H1 (cell line): ENCODE measurements around the gene HMGB1. TPM values are rescaled to one million over a fixed set of nuclear protein-coding genes. Genes with fewer than 3 reads are reported as not detected.

Source experiments
- CTCF ChIA-PET: fragments of 300-600 bp; sonication (Branson Sonifier 250); formaldehyde crosslinking; loops from one replicate; lab custom pipeline; 2021; ENCODE audit not compliant: partially characterized antibody; lab: Charles Lee
- POLR2A ChIA-PET: fragments of 300-600 bp; sonication (Branson Sonifier 250); formaldehyde crosslinking; loops from one replicate; lab custom pipeline; 2021; ENCODE audit warnings: inconsistent platforms; ENCODE audit not compliant: partially characterized antibody; lab: Charles Lee
- DNase-seq, 2 experiments: peaks; one replicate each; pipeline versions ENCODE4 v3.0.0 to v3.0.0-alpha.2; 2010 to 2022; ENCODE audit warnings: low spot score in 2 of 2, low read depth in 1 of 2, mixed read lengths in 1 of 2
- FAIRE-seq: peaks from 2 replicates; lab custom pipeline; 2011; peaks lifted over from hg19 to GRCh38; lab: Jason Lieb, UNC
- H2AFZ ChIP-seq: 2 replicates; pipeline ENCODE4 v1.8.1; 2012; ENCODE audit warnings: low read length, inconsistent platforms
- H2AK5ac ChIP-seq: 2 replicates; pipeline ENCODE4 v1.6.1; 2013; ENCODE audit warnings: low read depth, low read length
- H2BK120ac ChIP-seq: replicated peaks from 2 replicates; pipeline ENCODE3; 2013; ENCODE audit warnings: low read depth, low read length, inconsistent platforms
- H2BK12ac ChIP-seq: 2 replicates; pipeline ENCODE4 v1.6.1; 2013; ENCODE audit warnings: low read depth, low read length
- H2BK15ac ChIP-seq: 2 replicates; pipeline ENCODE4 v1.6.1; 2013; ENCODE audit warnings: low read length
- H2BK20ac ChIP-seq: 2 replicates; pipeline ENCODE4 v1.6.1; 2013; ENCODE audit warnings: low read length
- H2BK5ac ChIP-seq: 2 replicates; pipeline ENCODE4 v1.6.1; 2013; ENCODE audit warnings: low read depth, low read length
- H3K14ac ChIP-seq: 2 replicates; pipeline ENCODE4 v1.6.1; 2013; ENCODE audit warnings: inconsistent platforms; ENCODE audit not compliant: insufficient read length
- H3K18ac ChIP-seq: 2 replicates; pipeline ENCODE4 v1.6.1; 2013; ENCODE audit warnings: low read length; ENCODE audit errors: extremely low read depth
- H3K23ac ChIP-seq: 2 replicates; pipeline ENCODE4 v1.6.1; 2013; ENCODE audit warnings: inconsistent platforms; ENCODE audit not compliant: insufficient read length
- H3K23me2 ChIP-seq: 2 replicates; pipeline ENCODE4 v1.6.1; 2013; ENCODE audit warnings: low read depth, low read length
- H3K27ac ChIP-seq: 2 replicates; pipeline ENCODE4 v1.6.1; 2011; ENCODE audit warnings: low read depth, low read length, inconsistent platforms
- H3K27me3 ChIP-seq, 4 experiments: replicated peaks in 1 of 4; 1 replicate in 1 of 4; 2 replicates in 3 of 4; pipeline versions ENCODE4 v1.6.1 to v1.8.1; 2011 to 2013; ENCODE audit warnings: low read length in 3 of 4, mild to moderate bottlenecking in 3 of 4, inconsistent platforms in 2 of 4, mixed read lengths in 2 of 4, moderate library complexity in 1 of 4; ENCODE audit not compliant: control insufficient read depth in 3 of 4, insufficient read depth in 3 of 4; ENCODE audit errors: extremely low read depth in 1 of 4
- H3K36me3 ChIP-seq, 4 experiments: 2 replicates each; pipeline versions ENCODE4 v1.6.1 to v1.8.1; 2011 to 2013; ENCODE audit warnings: mild to moderate bottlenecking in 4 of 4, low read length in 3 of 4, moderate library complexity in 2 of 4, control low read depth in 1 of 4, inconsistent platforms in 1 of 4; ENCODE audit not compliant: insufficient read depth in 4 of 4, control insufficient read depth in 2 of 4
- H3K4ac ChIP-seq: replicated peaks from 2 replicates; pipeline ENCODE3; 2013; ENCODE audit warnings: low read length, low read depth, mixed read lengths, inconsistent platforms; ENCODE audit not compliant: insufficient read length
- H3K4me1 ChIP-seq, 4 experiments: replicated peaks in 1 of 4; 1 replicate in 1 of 4; 2 replicates in 3 of 4; pipeline versions ENCODE4 v1.6.1 to v1.8.1; 2011 to 2013; ENCODE audit warnings: low read length in 3 of 4, inconsistent platforms in 2 of 4, mixed read lengths in 1 of 4; ENCODE audit not compliant: insufficient read depth in 4 of 4, control insufficient read depth in 3 of 4
- H3K4me2 ChIP-seq, 2 experiments: 2 replicates each; pipeline versions ENCODE4 v1.6.1 to v1.8.1; 2011 to 2013; ENCODE audit warnings: low read depth in 2 of 2, low read length in 2 of 2, control low read depth in 1 of 2, inconsistent platforms in 1 of 2, mild to moderate bottlenecking in 1 of 2; ENCODE audit not compliant: insufficient read depth in 1 of 2
- H3K4me3 ChIP-seq, 4 experiments: fragments of 200-600, 300-600 bp in 1 of 4; sonication (generic), shearing (Covaris generic), sonication (Bioruptor Twin) in 1 of 4; 2 replicates each; pipeline versions ENCODE4 v1.5.1 to v1.8.1; 2011 to 2016; ENCODE audit warnings: low read length in 4 of 4, low read depth in 3 of 4, control low read depth in 2 of 4, inconsistent platforms in 2 of 4, mild to moderate bottlenecking in 2 of 4, mixed read lengths in 1 of 4, moderate library complexity in 1 of 4; ENCODE audit not compliant: insufficient read depth in 2 of 4; ENCODE audit errors: extremely low read depth in 1 of 4
- H3K56ac ChIP-seq: replicated peaks from 2 replicates; pipeline ENCODE3; 2013; ENCODE audit warnings: low read depth, mild to moderate bottlenecking, mixed read lengths, low read length, inconsistent platforms; ENCODE audit not compliant: insufficient read length
- H3K79me1 ChIP-seq: 2 replicates; pipeline ENCODE4 v1.6.1; 2013; ENCODE audit warnings: low read depth, low read length, control low read depth
- H3K79me2 ChIP-seq, 2 experiments: 2 replicates each; pipeline versions ENCODE4 v1.6.1 to v1.8.1; 2012 to 2013; ENCODE audit warnings: low read length in 2 of 2, mild to moderate bottlenecking in 2 of 2, inconsistent platforms in 1 of 2; ENCODE audit not compliant: insufficient read depth in 2 of 2, control insufficient read depth in 1 of 2
- H3K9ac ChIP-seq, 4 experiments: replicated peaks in 1 of 4; 1 replicate in 1 of 4; 2 replicates in 3 of 4; pipeline versions ENCODE4 v1.6.1 to v1.8.1; 2011 to 2013; ENCODE audit warnings: low read depth in 3 of 4, low read length in 3 of 4, control low read depth in 2 of 4, mild to moderate bottlenecking in 2 of 4, moderate library complexity in 2 of 4, inconsistent platforms in 1 of 4; ENCODE audit errors: extremely low read depth in 1 of 4
- H3K9me3 ChIP-seq, 2 experiments: 2 replicates each; pipeline versions ENCODE4 v1.6.1 to v1.8.1; 2012 to 2013; ENCODE audit warnings: mild to moderate bottlenecking in 2 of 2, moderate library complexity in 2 of 2, control low read depth in 1 of 2, inconsistent platforms in 1 of 2, low read depth in 1 of 2, low read length in 1 of 2, mixed read lengths in 1 of 2; ENCODE audit not compliant: insufficient read depth in 2 of 2
- H4K20me1 ChIP-seq, 2 experiments: replicated peaks in 1 of 2; 2 replicates each; pipeline versions ENCODE3 to v1.8.1; 2011 to 2013; ENCODE audit warnings: inconsistent platforms in 2 of 2, low read length in 2 of 2, mild to moderate bottlenecking in 1 of 2; ENCODE audit not compliant: insufficient read depth in 2 of 2, control insufficient read depth in 1 of 2
- H4K5ac ChIP-seq: 2 replicates; pipeline ENCODE4 v1.6.1; 2013; ENCODE audit warnings: low read length, low read depth, mixed read lengths, inconsistent platforms; ENCODE audit not compliant: insufficient read length
- H4K8ac ChIP-seq: 2 replicates; pipeline ENCODE4 v1.8.0; 2013; ENCODE audit warnings: mild to moderate bottlenecking, moderate library complexity, low read length, inconsistent platforms; ENCODE audit not compliant: insufficient read depth; ENCODE audit errors: extremely low read depth
- H4K91ac ChIP-seq: replicated peaks from 2 replicates; pipeline ENCODE3; 2013; ENCODE audit warnings: low read length, mixed read lengths, inconsistent platforms; ENCODE audit not compliant: insufficient read length
- BACH1 ChIP-seq: IDR thresholded peaks from 2 replicates; pipeline ENCODE4 v1.6.1; 2012; ENCODE audit warnings: low read length, improper control_type of control experiment
- BCL11A ChIP-seq, 2 experiments: IDR thresholded peaks; one replicate each; pipeline ENCODE4 v1.6.1; 2011; ENCODE audit warnings: low read depth in 2 of 2, low read length in 2 of 2, mild to moderate bottlenecking in 2 of 2
- E2F6 ChIP-seq: IDR thresholded peaks from 2 replicates; pipeline ENCODE4 v1.6.1; 2012; ENCODE audit warnings: inconsistent platforms
- EGR1 ChIP-seq: IDR thresholded peaks from 2 replicates; pipeline ENCODE4 v1.6.1; 2011; ENCODE audit warnings: low read depth, low read length, borderline replicate concordance
- KDM4A ChIP-seq: IDR thresholded peaks from one replicate; pipeline ENCODE4 v1.7.1; 2012; ENCODE audit warnings: low read depth, mild to moderate bottlenecking, moderate library complexity, low read length, inconsistent platforms; ENCODE audit not compliant: severe bottlenecking
- PHF8 ChIP-seq: fragments of 200-600 bp; sonication (generic); conservative IDR thresholded peaks from 2 replicates; pipeline ENCODE4 v1.7.1; 2012; ENCODE audit warnings: low read depth, mild to moderate bottlenecking, inconsistent platforms, low read length, moderate library complexity
- POLR2AphosphoS5 ChIP-seq: IDR thresholded peaks from 2 replicates; pipeline ENCODE4 v1.6.1; 2011; ENCODE audit warnings: low read depth, low read length
- TAF1 ChIP-seq: IDR thresholded peaks from 2 replicates; pipeline ENCODE4 v1.6.1; 2011; ENCODE audit warnings: mild to moderate bottlenecking, low read depth, low read length
- TAF7 ChIP-seq: optimal IDR thresholded peaks from 2 replicates; pipeline ENCODE3; 2011; ENCODE audit warnings: low read depth, mild to moderate bottlenecking, inconsistent platforms, low read length, moderate library complexity, borderline replicate concordance
- TBP ChIP-seq: IDR thresholded peaks from 2 replicates; pipeline ENCODE4 v1.6.1; 2011; ENCODE audit warnings: low read depth, low read length, improper control_type of control experiment
- WGBS, 2 experiments: shearing (Covaris generic) in 1 of 2; methylation state at CpG; one replicate each; pipeline versions ENCODE4 v1.1.6 to v1.1.7; 2013 to 2015; ENCODE audit warnings: low lambda C conversion rate in 2 of 2, mixed read lengths in 2 of 2, inconsistent platforms in 1 of 2, low coverage in 1 of 2, missing lambda C conversion rate in 1 of 2; ENCODE audit not compliant: insufficient replicate concordance in 2 of 2, insufficient coverage in 1 of 2, insufficient read length in 1 of 2; ENCODE audit errors: extremely low coverage in 1 of 2, missing lambda C conversion rate in 1 of 2; 5-methylcytosine and 5-hydroxymethylcytosine counted together
- polyA plus RNA-seq, 7 experiments: library from polyadenylated mRNA; depleted of rRNA in 3 of 7; stranded (reverse) in 5 of 7; unstranded in 2 of 7; fragments of >200 nt in 5 of 7; fragments of 200-250 nt in 2 of 7; gene quantifications; 1 replicate in 5 of 7; 2 replicates in 1 of 7; 4 replicates in 1 of 7; pipeline versions ENCODE4 v1.2.1 to v1.2.3, GENCODE V29; 2011 to 2013; ENCODE audit warnings: missing spikeins in 2 of 7, mixed read lengths in 2 of 7
- total RNA-seq: library from RNA; stranded (reverse); fragmentation: NEBNext Ultra II Directional; extraction: Animal tissue kit (Norgen Biotek cat#: 25700); gene quantifications from 2 replicates; pipeline ENCODE4 v1.2.1, GENCODE V29; 2021

Gene HMGB1
- total and polyA plus RNA-seq, 2 of the 8 experiments (the other 6 are each of a cell fraction or from before 2014, with no cell fraction given), result 123 to 776 TPM

GRCh38 chr13:30422054-30422839 lies 43.5 kb downstream of the HMGB1 start, which contains the start of gene UBE2L5:
Gene UBE2L5 (plus strand): TSS chr13:30422493. CDS start chr13:30427991, 5,498 bp downstream.
- H3K23me2 ChIP-seq, result peaks cover 8% of the 10 kb centered on the region
- ChIA-PET POLR2A (interaction anchor here (0.7 to 1.3 kb wide), 9 partner anchors 14 to 115 kb away, joined by 3 to 6 read pairs (median 3); partner anchors contain the start of genes HMGB1 and KATNAL1), CTCF (interaction anchor here (0.7 kb wide), 1 partner anchor 14 kb away, joined by 3 read pairs; no protein-coding TSS in a partner anchor)
- peaks cover 0 to 5% (median 0%) of the 10 kb centered on the region in 4 experiments; a peak in 4 of 7 replicates for H3K27me3 ChIP-seq
- no peaks in the 10 kb centered on the region for H4K20me1 ChIP-seq
- peak within 1 kb of the TSS; percentile 68 for H2AFZ ChIP-seq
- peak within 1 kb of the TSS; percentile 73 to 83 (median 77) for H3K4me3 ChIP-seq
- peak within 1 kb of the TSS; percentile 81 to 94 for H3K4me2 ChIP-seq
- 0 out of 2 replicates have a peak within 1 kb of the TSS, but pooled peaks have one; percentile 72 for H2BK12ac ChIP-seq
- H3K9me3 ChIP-seq, result no peaks in the 10 kb centered on the region
- peak within 1 kb of the TSS; percentile 74 for H4K5ac ChIP-seq
- H3K23ac ChIP-seq, result no peak within 1 kb of the TSS
- H3K36me3 ChIP-seq, result no peaks in the 10 kb centered on the region
- no peak within 1 kb of the TSS for H3K4ac ChIP-seq
- H3K9ac ChIP-seq, result peak within 1 kb of the TSS in 3 of 4 experiments; percentile 62 to 64 (median 63); a peak in 5 of 7 replicates
- H3K79me1 ChIP-seq, result no peaks in the 10 kb centered on the region; the same call in 1 of the 2 replicates
- FAIRE-seq (peak; percentile 69), DNase-seq (peak in 1 of 2 experiments; percentile 78)
- no peak within 1 kb of the TSS for H4K91ac ChIP-seq
- H2BK5ac ChIP-seq, result peak within 1 kb of the TSS; percentile 67; the same call in 1 of the 2 replicates
- H3K27ac ChIP-seq, result peak within 1 kb of the TSS; percentile 6; the same call in 1 of the 2 replicates
- peak within 1 kb of the TSS; percentile 5 for H3K56ac ChIP-seq
- H3K18ac ChIP-seq, result no peak within 1 kb of the TSS; the same call in 1 of the 2 replicates
- no peak within 1 kb of the TSS for H2BK120ac ChIP-seq
- no peak within 1 kb of the TSS for H2BK15ac ChIP-seq
- no peaks in the 10 kb centered on the region for H3K79me2 ChIP-seq
- no peak within 1 kb of the TSS for H2BK20ac ChIP-seq
- H3K14ac ChIP-seq, result no peak within 1 kb of the TSS
- WGBS, 2 experiments, result 4% methylated on average over 24 of the region's 57 CpGs; no CpG with 5 or more reads in 1 of the 2 experiments
- peaks cover 0 to 9% (median 5%) of the 10 kb centered on the region in 4 experiments; a peak in 6 of 7 replicates for H3K4me1 ChIP-seq
- H2AK5ac ChIP-seq, result no peak within 1 kb of the TSS
- H4K8ac ChIP-seq, result peak within 1 kb of the TSS; percentile 36; the same call in 1 of the 2 replicates
- TF ChIP-seq EGR1 (no peak), TBP (0 out of 2 replicates have a peak, but pooled peaks have one; percentile 13), KDM4A (peak; percentile 63), POLR2AphosphoS5 (peak; percentile 56), BACH1 (peak; percentile 47; the same call in 1 of the 2 replicates), PHF8 (peak; percentile 55), E2F6 (no peak), BCL11A (IDR thresholded peaks at IDR 0.05; ENCODE audit: low read depth in 2 of 2, low read length in 2 of 2) (no peak), TAF7 (peak; percentile 59), TAF1 (peak; percentile 57)
